Right ventricle myocardium superior (tissue), 1 donor: ENCODE results near the gene NUP210. TPM values are rescaled to one million over a fixed set of nuclear protein-coding genes. Genes with fewer than 3 reads are reported as not detected.
"Not testable (repeated sequence)": the region's sequence is repeated elsewhere in the genome, so short reads cannot be mapped to it uniquely, and the experiment has no call there.

Experiments used
- ATAC-seq: fragments of 200-7000 bp; cut with Tn5 transposase; one replicate; pipeline ENCODE4 v1.9.1; 2020; ENCODE audit warnings: mild to moderate bottlenecking; ENCODE audit not compliant: poor library complexity
- DNase-seq: peaks from one replicate; pipeline ENCODE4 v3.0.0-alpha.2; 2020
- intact Hi-C: fragments of 100-400 bp; cut with DNase I; formaldehyde crosslinking; loops from one replicate; pipeline ENCODE4 v1.11.2; 2022
- total RNA-seq: library from RNA; stranded (reverse); fragmentation: NEBNext Ultra II Directional; extraction: Animal tissue kit (Norgen Biotek cat#: 25700); gene quantifications from one replicate; pipeline ENCODE4 v1.2.1, GENCODE V29; 2021
- donor health status: DM: no; HTN: yes; CAD: no; lungs with severe emphysema.

The NUP210 gene
- total RNA-seq, 1 donor from 2014 or later, result 2.7 TPM

- intact Hi-C loops, result no loop called here
- DNase-seq (no peak), ATAC-seq (no peak)
Measured at GRCh38 chr3:13388816-13389215, 31.3 kb downstream of the NUP210 start.

- intact Hi-C loops, result no loop called here
- DNase-seq (no peak), ATAC-seq (no peak)
Measured at GRCh38 chr3:13385373-13385965, 34.7 kb downstream of the NUP210 start.

GRCh38 chr3:13380971-13381370 lies 39.2 kb downstream of the NUP210 start:
- ATAC-seq, result no peak
- intact Hi-C loops, result no loop called here
- DNase-seq, result no peak

GRCh38 chr3:13379201-13379830 lies 40.8 kb downstream of the NUP210 start:
- DNase-seq (no peak), ATAC-seq (peak; percentile 61)
- intact Hi-C loops, result no loop called here

GRCh38 chr3:13378155-13378554 lies 42.0 kb downstream of the NUP210 start:
- ATAC-seq, result no peak
- intact Hi-C loops, result no loop called here
- no peak for DNase-seq

GRCh38 chr3:13377741-13378140 lies 42.4 kb downstream of the NUP210 start:
- ATAC-seq, DNase-seq, intact Hi-C loops: not testable (repeated sequence)

- ATAC-seq, result no peak
- no peak for DNase-seq
- intact Hi-C loops, result no loop called here
Measured at GRCh38 chr3:13377021-13377420, 43.1 kb downstream of the NUP210 start.

- DNase-seq, result no peak
- intact Hi-C loops, result no loop called here
- ATAC-seq, result no peak
Measured at GRCh38 chr3:13376091-13376490, 44.0 kb downstream of the NUP210 start.

GRCh38 chr3:13375464-13375863 lies 44.7 kb downstream of the NUP210 start:
- ATAC-seq (no peak), DNase-seq (no peak)
- intact Hi-C loops, result no loop called here

GRCh38 chr3:13373975-13374586 lies 46.0 kb downstream of the NUP210 start:
- DNase-seq, result no peak
- no peak for ATAC-seq
- intact Hi-C loops, result no loop called here

GRCh38 chr3:13372656-13373055 lies 47.5 kb downstream of the NUP210 start:
- ATAC-seq (no peak), DNase-seq (no peak)
- intact Hi-C loops, result no loop called here

- ATAC-seq, result no peak
- intact Hi-C loops, result no loop called here
- no peak for DNase-seq
Measured at GRCh38 chr3:13372126-13372525, 48.0 kb downstream of the NUP210 start.

- ATAC-seq (no peak), DNase-seq (no peak)
- intact Hi-C loops, result no loop called here
Measured at GRCh38 chr3:13371100-13372075, 48.7 kb downstream of the NUP210 start.

GRCh38 chr3:13370609-13371008 lies 49.5 kb downstream of the NUP210 start:
- intact Hi-C loops, result no loop called here
- DNase-seq (no peak), ATAC-seq (no peak)

- DNase-seq (no peak), ATAC-seq (no peak)
- intact Hi-C loops, result no loop called here
Measured at GRCh38 chr3:13370055-13370454, 50.1 kb downstream of the NUP210 start.

- intact Hi-C loops, result no loop called here
- DNase-seq (no peak), ATAC-seq (no peak)
Measured at GRCh38 chr3:13368834-13369233, 51.3 kb downstream of the NUP210 start.

GRCh38 chr3:13367728-13368127 lies 52.4 kb downstream of the NUP210 start:
- ATAC-seq (no peak), DNase-seq (no peak)
- intact Hi-C loops, result no loop called here

GRCh38 chr3:13365390-13366379 lies 54.4 kb downstream of the NUP210 start:
- intact Hi-C loops, result no loop called here
- no peak for ATAC-seq

More at GRCh38 chr3:13365390-13366379, 54.4 kb downstream of the NUP210 start:
- DNase-seq, result no peak
